ENCODE data around the gene HSPA12A. TPM values are rescaled to one million over a fixed set of nuclear protein-coding genes. Genes with fewer than 3 reads are reported as not detected.
"Not testable (repeated sequence)": the region's sequence is repeated elsewhere in the genome, so short reads cannot be mapped to it uniquely, and the experiment has no call there.

The HSPA12A gene
- polyA plus RNA-seq, 1 experiment: 20.5 TPM

GRCh38 chr10:116713846-116714245 lies 28.5 kb downstream of the HSPA12A start:
- ChIA-PET CTCF (interaction anchor here (0.7 kb wide), 1 partner anchor 13 kb away, joined by 16 read pairs; no protein-coding TSS in a partner anchor), POLR2A (no interaction called here)
- no peaks in the 10 kb centered on the region for H3K27me3 ChIP-seq (ENCODE audit: control insufficient read depth, insufficient read depth, low read length)
- no peak for DNase-seq (ENCODE audit: low read depth, low spot score)
- H3K27ac ChIP-seq (ENCODE audit: low read depth, low read length): no peak overlapping the region
- no peak for TF ChIP-seq CTCF (IDR thresholded peaks at IDR 0.05; ENCODE audit: low read depth, low read length)
- no peaks in the 10 kb centered on the region for H3K9me3 ChIP-seq (ENCODE audit: control insufficient read depth, insufficient read depth, low read length)
- no peak overlapping the region for H3K4me3 ChIP-seq (ENCODE audit: low read depth, low read length)

- H3K4me3 ChIP-seq (ENCODE audit: low read depth, low read length): no peak overlapping the region
- POLR2A ChIA-PET: interaction anchor here (0.6 kb wide), 1 partner anchor 29 kb away, joined by 3 read pairs; the partner anchor contains the start of gene HSPA12A
- TF ChIP-seq CTCF (IDR thresholded peaks at IDR 0.05; ENCODE audit: low read depth, low read length): no peak
- no peak for DNase-seq (ENCODE audit: low read depth, low spot score)
- CTCF ChIA-PET: interaction anchor here (0.7 to 2.3 kb wide), 3 partner anchors 14 to 1111 kb away, joined by 3 to 16 read pairs (median 7); no protein-coding TSS in a partner anchor
- H3K9me3 ChIP-seq (ENCODE audit: control insufficient read depth, insufficient read depth, low read length): no peaks in the 10 kb centered on the region
- H3K27ac ChIP-seq (ENCODE audit: low read depth, low read length): no peak overlapping the region
- no peaks in the 10 kb centered on the region for H3K27me3 ChIP-seq (ENCODE audit: control insufficient read depth, insufficient read depth, low read length)
Measured at GRCh38 chr10:116712989-116713543, 29.3 kb downstream of the HSPA12A start.

- CTCF ChIA-PET: interaction anchor here (1.0 to 2.3 kb wide), 2 partner anchors 66 to 76 kb away, joined by 5 to 7 read pairs; no protein-coding TSS in a partner anchor
- Histone ChIP-seq H3K27ac (ENCODE audit: low read depth, low read length) (no peak overlapping the region), H3K9me3 (ENCODE audit: control insufficient read depth, insufficient read depth, low read length) (no peaks in the 10 kb centered on the region), H3K27me3 (ENCODE audit: control insufficient read depth, insufficient read depth, low read length) (no peaks in the 10 kb centered on the region), H3K4me3 (ENCODE audit: low read depth, low read length) (no peak overlapping the region)
- no peak for DNase-seq (ENCODE audit: low read depth, low spot score)
- no peak for TF ChIP-seq CTCF (IDR thresholded peaks at IDR 0.05; ENCODE audit: low read depth, low read length)
- POLR2A ChIA-PET: interaction anchor here (0.6 kb wide), 1 partner anchor 30 kb away, joined by 3 read pairs; the partner anchor contains the start of gene HSPA12A
Measured at GRCh38 chr10:116712519-116712918, 29.8 kb downstream of the HSPA12A start.

GRCh38 chr10:116711803-116712202 lies 30.6 kb downstream of the HSPA12A start:
- POLR2A ChIA-PET; H3K27me3 ChIP-seq (ENCODE audit: control insufficient read depth, insufficient read depth, low read length); H3K27ac ChIP-seq (ENCODE audit: low read depth, low read length); DNase-seq (ENCODE audit: low read depth, low spot score); H3K9me3 ChIP-seq (ENCODE audit: control insufficient read depth, insufficient read depth, low read length); H3K4me3 ChIP-seq (ENCODE audit: low read depth, low read length): not testable (repeated sequence)
- CTCF ChIA-PET: interaction anchor here (1.0 to 2.3 kb wide), 3 partner anchors 21 to 77 kb away, joined by 3 to 7 read pairs (median 5); no protein-coding TSS in a partner anchor

GRCh38 chr10:116710076-116710475 lies 32.3 kb downstream of the HSPA12A start:
- ChIA-PET CTCF (no interaction called here), POLR2A (no interaction called here)
- H3K9me3 ChIP-seq (ENCODE audit: control insufficient read depth, insufficient read depth, low read length): no peaks in the 10 kb centered on the region; the same call in 1 of the 2 replicates
- no peak overlapping the region for H3K4me3 ChIP-seq (ENCODE audit: low read depth, low read length)
- no peak overlapping the region for H3K27ac ChIP-seq (ENCODE audit: low read depth, low read length)
- H3K27me3 ChIP-seq (ENCODE audit: control insufficient read depth, insufficient read depth, low read length): no peaks in the 10 kb centered on the region
- no peak for DNase-seq (ENCODE audit: low read depth, low spot score)
- no peak for TF ChIP-seq CTCF (IDR thresholded peaks at IDR 0.05; ENCODE audit: low read depth, low read length)
